H9 (cell line): ENCODE results near the gene GIPC3. TPM values are rescaled to one million over a fixed set of nuclear protein-coding genes. Genes with fewer than 3 reads are reported as not detected.

Experiments used
- DNase-seq: peaks from one replicate; pipeline ENCODE4 v3.0.0-alpha.2; 2017
- H2AFZ ChIP-seq: one replicate; pipeline ENCODE4 v1.6.1; 2013; ENCODE audit warnings: mild to moderate bottlenecking, low read length, control low read depth, moderate library complexity
- H2AK5ac ChIP-seq: 2 replicates; pipeline ENCODE4 v1.6.1; 2013; ENCODE audit warnings: low read length, control low read depth, mixed read lengths; ENCODE audit not compliant: insufficient read length
- H2BK120ac ChIP-seq: one replicate; pipeline ENCODE4 v1.6.1; 2013; ENCODE audit warnings: low read depth, mild to moderate bottlenecking, low read length, control low read depth, inconsistent platforms; ENCODE audit not compliant: poor library complexity, severe bottlenecking
- H2BK12ac ChIP-seq: 2 replicates; pipeline ENCODE4 v1.6.1; 2013; ENCODE audit warnings: low read length, control low read depth, mixed read lengths, low read depth; ENCODE audit not compliant: insufficient read length
- H2BK15ac ChIP-seq: 2 replicates; pipeline ENCODE4 v1.6.1; 2013; ENCODE audit warnings: low read depth, low read length, control low read depth
- H2BK20ac ChIP-seq: one replicate; pipeline ENCODE4 v1.6.1; 2013; ENCODE audit warnings: low read depth, mild to moderate bottlenecking, low read length, control low read depth, inconsistent platforms; ENCODE audit not compliant: poor library complexity, severe bottlenecking
- H2BK5ac ChIP-seq: 2 replicates; pipeline ENCODE4 v1.6.1; 2013; ENCODE audit warnings: low read length, control low read depth, mixed read lengths; ENCODE audit not compliant: insufficient read length
- H3K14ac ChIP-seq: 2 replicates; pipeline ENCODE4 v1.6.1; 2013; ENCODE audit warnings: low read length, control low read depth; ENCODE audit not compliant: insufficient read depth
- H3K18ac ChIP-seq: 2 replicates; pipeline ENCODE4 v1.6.1; 2013; ENCODE audit warnings: low read depth, mild to moderate bottlenecking, mixed read lengths, low read length, control low read depth; ENCODE audit not compliant: insufficient read length
- H3K23ac ChIP-seq: 2 replicates; pipeline ENCODE4 v1.6.1; 2013; ENCODE audit warnings: low read length, control low read depth, mixed read lengths, low read depth; ENCODE audit not compliant: insufficient read length
- H3K23me2 ChIP-seq: 2 replicates; pipeline ENCODE4 v1.6.1; 2013; ENCODE audit warnings: low read depth, mild to moderate bottlenecking, mixed read lengths, low read length, control low read depth; ENCODE audit not compliant: insufficient read length, poor library complexity, severe bottlenecking
- H3K27ac ChIP-seq: 2 replicates; pipeline ENCODE4 v1.5.1; 2013; ENCODE audit warnings: low read length, control low read depth, mixed read lengths, low read depth; ENCODE audit not compliant: insufficient read length
- H3K27me3 ChIP-seq: 2 replicates; pipeline ENCODE4 v1.6.1; 2013; ENCODE audit warnings: low read length, control low read depth, inconsistent platforms; ENCODE audit not compliant: insufficient read depth
- H3K4ac ChIP-seq: 2 replicates; pipeline ENCODE4 v1.6.1; 2013; ENCODE audit warnings: low read depth, mild to moderate bottlenecking, control low read depth, inconsistent platforms, low read length, moderate library complexity
- H3K4me1 ChIP-seq: 2 replicates; pipeline ENCODE4 v1.6.1; 2013; ENCODE audit warnings: low read length, control low read depth, inconsistent platforms; ENCODE audit not compliant: insufficient read depth
- H3K4me2 ChIP-seq: 2 replicates; pipeline ENCODE4 v1.6.1; 2013; ENCODE audit warnings: low read length, control low read depth, mixed read lengths; ENCODE audit not compliant: insufficient read length, insufficient read depth
- H3K56ac ChIP-seq: 2 replicates; pipeline ENCODE4 v1.6.1; 2013; ENCODE audit warnings: low read depth, mild to moderate bottlenecking, mixed read lengths, low read length, control low read depth; ENCODE audit not compliant: insufficient read length
- H3K79me1 ChIP-seq: 2 replicates; pipeline ENCODE4 v1.6.1; 2013; ENCODE audit warnings: low read depth, mild to moderate bottlenecking, moderate library complexity, low read length, control low read depth, inconsistent platforms; ENCODE audit not compliant: insufficient read depth, poor library complexity, severe bottlenecking
- H3K79me2 ChIP-seq: 2 replicates; pipeline ENCODE4 v1.6.1; 2013; ENCODE audit warnings: low read length, control low read depth, inconsistent platforms; ENCODE audit not compliant: insufficient read depth
- H3K9ac ChIP-seq: 2 replicates; pipeline ENCODE4 v1.6.1; 2013; ENCODE audit warnings: low read length, control low read depth, mixed read lengths; ENCODE audit not compliant: insufficient read length; ENCODE audit errors: extremely low read depth
- H3K9me3 ChIP-seq: one replicate; pipeline ENCODE4 v1.6.1; 2013; ENCODE audit warnings: low read depth, low read length, inconsistent platforms; ENCODE audit not compliant: control insufficient read depth
- H3T11ph ChIP-seq: one replicate; pipeline ENCODE4 v1.6.1; 2013; ENCODE audit warnings: mild to moderate bottlenecking, low read length, control low read depth, inconsistent platforms
- H4K20me1 ChIP-seq: one replicate; pipeline ENCODE4 v1.6.1; 2013; ENCODE audit not compliant: control insufficient read depth, insufficient read length, insufficient read depth
- H4K5ac ChIP-seq: 2 replicates; pipeline ENCODE4 v1.6.1; 2013; ENCODE audit warnings: low read depth, mild to moderate bottlenecking, mixed read lengths, low read length, control low read depth; ENCODE audit not compliant: insufficient read length
- H4K8ac ChIP-seq: replicated peaks from 2 replicates; pipeline ENCODE4 v1.6.1; 2013; ENCODE audit warnings: low read length, control low read depth, mixed read lengths, low read depth; ENCODE audit not compliant: insufficient read length
- H4K91ac ChIP-seq: 2 replicates; pipeline ENCODE4 v1.6.1; 2013; ENCODE audit warnings: low read depth, mild to moderate bottlenecking, moderate library complexity, mixed read lengths, low read length, control low read depth; ENCODE audit not compliant: insufficient read length
- H3K27ac Mint-ChIP-seq, 3 experiments: 2 replicates in 2 of 3; 3 replicates in 1 of 3; pipeline ENCODE4 v1.8.0; 2020 to 2021; ENCODE audit warnings: mixed read lengths in 3 of 3, mild to moderate bottlenecking in 1 of 3, moderate library complexity in 1 of 3
- H3K27me3 Mint-ChIP-seq: 2 replicates; pipeline ENCODE4 v1.8.0; 2021; ENCODE audit warnings: low read depth, mild to moderate bottlenecking, moderate library complexity, mixed read lengths
- H3K36me3 Mint-ChIP-seq, 3 experiments: 2 replicates in 2 of 3; 3 replicates in 1 of 3; pipeline ENCODE4 v1.8.0; 2020 to 2021; ENCODE audit warnings: low read depth in 3 of 3, mixed read lengths in 3 of 3; ENCODE audit not compliant: insufficient read depth in 1 of 3
- H3K4me1 Mint-ChIP-seq, 2 experiments: 2 replicates each; pipeline ENCODE4 v1.8.0; 2020; ENCODE audit warnings: mixed read lengths in 2 of 2
- H3K4me3 Mint-ChIP-seq, 2 experiments: 2 replicates in 1 of 2; 3 replicates in 1 of 2; pipeline ENCODE4 v1.8.0; 2020 to 2021; ENCODE audit warnings: mild to moderate bottlenecking in 2 of 2, mixed read lengths in 2 of 2, moderate library complexity in 1 of 2
- H3K9me3 Mint-ChIP-seq, 2 experiments: 2 replicates in 1 of 2; 3 replicates in 1 of 2; pipeline ENCODE4 v1.8.0; 2020; ENCODE audit warnings: mild to moderate bottlenecking in 2 of 2, mixed read lengths in 2 of 2, moderate library complexity in 1 of 2
- WGBS: extraction: QIAGEN DNeasy Blood & Tissue Kit; methylation state at CpG from one replicate; pipeline ENCODE4 v1.1.7; 2013; ENCODE audit warnings: missing lambda C conversion rate, low lambda C conversion rate, mixed read lengths; ENCODE audit not compliant: insufficient read length; ENCODE audit errors: extremely low coverage; 5-methylcytosine and 5-hydroxymethylcytosine counted together
- total RNA-seq: library from RNA; stranded (reverse); gene quantifications from 2 replicates; pipeline ENCODE4 v1.2.1, GENCODE V29; 2021
- TF ChIP-seq, protein P1 (sequence below): fragments of 200-600 bp; sonication (generic); conservative IDR thresholded peaks from 3 replicates; pipeline ENCODE4 v1.8.0; 2021; ENCODE audit warnings: antibody characterized with exemption, mild to moderate bottlenecking

GIPC3 gene
- total RNA-seq, 1 experiment from 2014 or later: 1.6 TPM

DNA sequence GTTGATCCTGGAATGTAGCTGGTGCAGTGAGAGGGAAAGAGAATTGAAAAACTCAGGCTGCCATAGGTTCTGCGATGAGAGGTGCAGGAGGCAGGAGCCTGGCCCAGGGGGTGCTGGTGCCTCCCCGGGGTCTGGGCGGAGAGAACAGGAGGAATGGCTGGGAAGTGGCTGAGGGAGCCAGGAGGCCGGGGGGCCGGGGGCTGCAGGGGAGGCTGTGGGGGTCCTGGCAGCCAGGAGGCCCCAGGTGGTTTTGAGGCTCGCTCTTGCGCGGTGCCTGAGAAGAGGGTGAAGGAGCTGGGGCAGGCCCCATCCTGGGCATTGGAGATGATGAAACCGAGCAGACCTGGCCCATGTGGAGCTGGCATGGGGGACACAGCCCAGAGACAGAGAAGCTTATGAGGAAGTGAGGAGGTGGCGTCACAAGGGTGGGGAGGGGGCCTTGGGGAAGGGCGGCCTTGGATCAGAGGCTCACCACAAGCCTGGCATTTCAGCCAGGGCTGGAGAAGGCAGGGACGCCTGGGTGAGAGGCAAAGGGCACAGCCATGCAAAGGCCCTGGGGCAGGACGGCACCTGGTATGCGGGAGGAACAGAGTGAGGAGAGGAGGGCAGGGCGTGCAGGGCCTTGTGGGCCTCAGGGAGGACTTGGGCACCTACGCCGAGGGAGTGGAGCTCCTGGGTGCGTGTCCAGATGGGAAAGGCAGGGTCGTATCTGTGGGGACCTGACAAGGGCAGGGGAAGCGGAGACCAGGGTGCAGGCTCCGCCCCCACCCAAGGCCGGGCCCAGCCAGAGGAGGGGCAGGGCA is 47.6 kb upstream of the GIPC3 start:
- no peaks in the 10 kb centered on the region; the same call in 1 of the 2 replicates for H3K27me3 Mint-ChIP-seq
- DNase-seq: no peak
- Histone ChIP-seq H4K91ac (no peak overlapping the region), H2AK5ac (no peak overlapping the region), H4K20me1 (no peaks in the 10 kb centered on the region), H3K27ac (no peak overlapping the region), H3K14ac (no peak overlapping the region), H3K27me3 (no peaks in the 10 kb centered on the region), H3K4me2 (no peak overlapping the region), H3K56ac (no peak overlapping the region), H3K4ac (no peak overlapping the region), H3K4me1 (no peaks in the 10 kb centered on the region), H4K5ac (no peak overlapping the region), H3K9ac (no peak overlapping the region), H4K8ac (no peak overlapping the region), H2BK12ac (no peak overlapping the region), H2BK20ac (no peak overlapping the region), H3K23me2 (no peaks in the 10 kb centered on the region), H2BK5ac (no peak overlapping the region), H3T11ph (no peak overlapping the region), H3K23ac (no peak overlapping the region), H3K18ac (no peak overlapping the region), H2AFZ (no peak overlapping the region), H3K79me2 (no peaks in the 10 kb centered on the region), H3K79me1 (no peaks in the 10 kb centered on the region), H2BK120ac (no peak overlapping the region), H3K9me3 (no peaks in the 10 kb centered on the region), H2BK15ac (no peak overlapping the region)
- WGBS: no CpG with 5 or more reads among the region's 22 CpGs
- H3K9me3 Mint-ChIP-seq: no peaks in the 10 kb centered on the region
- H3K4me1 Mint-ChIP-seq: peaks cover 6 to 14% of the 10 kb centered on the region in 2 experiments; a peak in 3 of 4 replicates
- TF ChIP-seq, protein P1, sequence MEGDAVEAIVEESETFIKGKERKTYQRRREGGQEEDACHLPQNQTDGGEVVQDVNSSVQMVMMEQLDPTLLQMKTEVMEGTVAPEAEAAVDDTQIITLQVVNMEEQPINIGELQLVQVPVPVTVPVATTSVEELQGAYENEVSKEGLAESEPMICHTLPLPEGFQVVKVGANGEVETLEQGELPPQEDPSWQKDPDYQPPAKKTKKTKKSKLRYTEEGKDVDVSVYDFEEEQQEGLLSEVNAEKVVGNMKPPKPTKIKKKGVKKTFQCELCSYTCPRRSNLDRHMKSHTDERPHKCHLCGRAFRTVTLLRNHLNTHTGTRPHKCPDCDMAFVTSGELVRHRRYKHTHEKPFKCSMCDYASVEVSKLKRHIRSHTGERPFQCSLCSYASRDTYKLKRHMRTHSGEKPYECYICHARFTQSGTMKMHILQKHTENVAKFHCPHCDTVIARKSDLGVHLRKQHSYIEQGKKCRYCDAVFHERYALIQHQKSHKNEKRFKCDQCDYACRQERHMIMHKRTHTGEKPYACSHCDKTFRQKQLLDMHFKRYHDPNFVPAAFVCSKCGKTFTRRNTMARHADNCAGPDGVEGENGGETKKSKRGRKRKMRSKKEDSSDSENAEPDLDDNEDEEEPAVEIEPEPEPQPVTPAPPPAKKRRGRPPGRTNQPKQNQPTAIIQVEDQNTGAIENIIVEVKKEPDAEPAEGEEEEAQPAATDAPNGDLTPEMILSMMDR: no peak
- peaks cover 13 to 47% (median 45%) of the 10 kb centered on the region in 3 experiments; a peak in 6 of 7 replicates for H3K36me3 Mint-ChIP-seq
- no peak overlapping the region for H3K4me3 Mint-ChIP-seq
- 0 out of 7 replicates have a peak overlapping the region, but pooled peaks of 1 of the 3 experiments have one; percentile 64 for H3K27ac Mint-ChIP-seq
